HG03521 (cell line): ENCODE measurements around the gene TMA7.

Source experiments
- ATAC-seq: cut with Tn5 transposase; IDR thresholded peaks from one replicate; pipeline ENCODE4 v1.9.1; 2021; ENCODE audit warnings: mild to moderate bottlenecking, moderate library complexity; ENCODE audit not compliant: unreplicated experiment

The TMA7 gene

GRCh38 chr3:48492461-48493202 is 52.6 kb downstream of the TMA7 start:
- ATAC-seq, result no peak

GRCh38 chr3:48493203-48493501 is 53.1 kb downstream of the TMA7 start:
- no peak for ATAC-seq
